Esophagus squamous epithelium (tissue), 4 donors: Measurements from ENCODE around the gene PGGHG.

ENCODE experiments used
- CTCF ChIP-seq, 6 experiments: fragments of 450-650 bp in 4 of 6; fragments of 200-600 bp in 2 of 6; sonication (generic) in 2 of 6; IDR thresholded peaks; one replicate each; pipeline ENCODE4 v1.5.1; 2016 to 2019; ENCODE audit warnings: antibody characterized with exemption in 6 of 6, mild to moderate bottlenecking in 4 of 6, moderate library complexity in 4 of 6
- POLR2A ChIP-seq, 4 donors: fragments of 450-650 bp; IDR thresholded peaks; one replicate each; pipeline ENCODE4 v1.6.1; 2017; ENCODE audit warnings: antibody characterized with exemption in 4 of 4, mild to moderate bottlenecking in 4 of 4, moderate library complexity in 3 of 4

GRCh38 chr11:330694-331357, 41.9 kb downstream of the PGGHG start:
- TF ChIP-seq CTCF (IDR thresholded peaks at IDR 0.05), result no peak
- TF ChIP-seq POLR2A (IDR thresholded peaks at IDR 0.05), result no peak
